Tibial nerve (tissue), 4 donors: Measurements from ENCODE around the gene NUCB1.

Experiments
- CTCF ChIP-seq, 5 experiments: fragments of 200-600 bp in 3 of 5; fragments of 450-650 bp in 2 of 5; sonication (generic) in 3 of 5; IDR thresholded peaks; one replicate each; pipeline ENCODE4 v1.5.1; 2016 to 2019; ENCODE audit warnings: antibody characterized with exemption in 5 of 5, mild to moderate bottlenecking in 3 of 5, moderate library complexity in 2 of 5
- EP300 ChIP-seq, 2 donors: sonication (generic); formaldehyde crosslinking; IDR thresholded peaks; one replicate each; pipeline ENCODE4 v1.6.1; 2017; ENCODE audit warnings: antibody characterized with exemption in 2 of 2, mild to moderate bottlenecking in 1 of 2

- TF ChIP-seq EP300 (IDR thresholded peaks at IDR 0.05) (no peak), CTCF (IDR thresholded peaks at IDR 0.05) (no peak)
Measured at GRCh38 chr19:48856921-48857320, 43.2 kb upstream of the NUCB1 start.
